Amniotic epithelial cell (primary cell): ENCODE measurements around the gene B3GAT3.
"Not testable (repeated sequence)": the region's sequence is repeated elsewhere in the genome, so short reads cannot be mapped to it uniquely, and the experiment has no call there.

Experiments used
- DNase-seq: peaks from one replicate; pipeline ENCODE4 v3.0.0-alpha.2; 2010; ENCODE audit warnings: low read depth

B3GAT3 gene

GRCh38 chr11:62577046-62577714, 44.6 kb downstream of the B3GAT3 start:
- DNase-seq: no peak

GRCh38 chr11:62575837-62576236, 45.9 kb downstream of the B3GAT3 start:
- no peak for DNase-seq

- DNase-seq: no peak
These were observed 46.6 kb downstream of the B3GAT3 start for GRCh38 chr11:62575156-62575555.

GRCh38 chr11:62574363-62575071, 47.3 kb downstream of the B3GAT3 start:
- peak; percentile 56 for DNase-seq

- peak; percentile 100 for DNase-seq
These were observed 48.0 kb downstream of the B3GAT3 start, which contains the start of gene EEF1G for GRCh38 chr11:62573592-62574362. Gene EEF1G, minus strand, starts transcription at chr11:62573891. Its CDS starts 49 bp downstream, at chr11:62573842.

GRCh38 chr11:62573006-62573591, 48.7 kb downstream of the B3GAT3 start:
- DNase-seq: no peak

- no peak for DNase-seq
These were observed 49.4 kb downstream of the B3GAT3 start for GRCh38 chr11:62572431-62572830.

GRCh38 chr11:62571493-62571892, 50.3 kb downstream of the B3GAT3 start:
- not testable (repeated sequence) for DNase-seq

- not testable (repeated sequence) for DNase-seq
These were observed 50.9 kb downstream of the B3GAT3 start for GRCh38 chr11:62570903-62571302.

- no peak for DNase-seq
These were observed 52.2 kb downstream of the B3GAT3 start for GRCh38 chr11:62569611-62570010.

- no peak for DNase-seq
These were observed 54.7 kb downstream of the B3GAT3 start for GRCh38 chr11:62567018-62567633.

- no peak for DNase-seq
These were observed 55.5 kb downstream of the B3GAT3 start for GRCh38 chr11:62566247-62566646.
